Adrenal gland (tissue), 5 donors: ENCODE results near the gene MGST3.

Experiments used
- POLR2A ChIP-seq, 2 donors: fragments of 450-650 bp; IDR thresholded peaks; one replicate each; pipeline ENCODE4 v1.6.1; 2017; ENCODE audit warnings: antibody characterized with exemption in 2 of 2, mild to moderate bottlenecking in 2 of 2, moderate library complexity in 1 of 2
- TF ChIP-seq, protein P1 (sequence below), 6 experiments: fragments of 450-650 bp in 4 of 6; fragments of 200-600 bp in 2 of 6; sonication (generic) in 1 of 6; IDR thresholded peaks; 1 replicate in 5 of 6; 2 replicates in 1 of 6; pipeline versions ENCODE4 v1.5.1 to v1.8.0; 2016 to 2021; ENCODE audit warnings: antibody characterized with exemption in 6 of 6, mild to moderate bottlenecking in 2 of 6, moderate library complexity in 1 of 6
- donor health status: DM: no; HTN: no; CAD: no.

DNA sequence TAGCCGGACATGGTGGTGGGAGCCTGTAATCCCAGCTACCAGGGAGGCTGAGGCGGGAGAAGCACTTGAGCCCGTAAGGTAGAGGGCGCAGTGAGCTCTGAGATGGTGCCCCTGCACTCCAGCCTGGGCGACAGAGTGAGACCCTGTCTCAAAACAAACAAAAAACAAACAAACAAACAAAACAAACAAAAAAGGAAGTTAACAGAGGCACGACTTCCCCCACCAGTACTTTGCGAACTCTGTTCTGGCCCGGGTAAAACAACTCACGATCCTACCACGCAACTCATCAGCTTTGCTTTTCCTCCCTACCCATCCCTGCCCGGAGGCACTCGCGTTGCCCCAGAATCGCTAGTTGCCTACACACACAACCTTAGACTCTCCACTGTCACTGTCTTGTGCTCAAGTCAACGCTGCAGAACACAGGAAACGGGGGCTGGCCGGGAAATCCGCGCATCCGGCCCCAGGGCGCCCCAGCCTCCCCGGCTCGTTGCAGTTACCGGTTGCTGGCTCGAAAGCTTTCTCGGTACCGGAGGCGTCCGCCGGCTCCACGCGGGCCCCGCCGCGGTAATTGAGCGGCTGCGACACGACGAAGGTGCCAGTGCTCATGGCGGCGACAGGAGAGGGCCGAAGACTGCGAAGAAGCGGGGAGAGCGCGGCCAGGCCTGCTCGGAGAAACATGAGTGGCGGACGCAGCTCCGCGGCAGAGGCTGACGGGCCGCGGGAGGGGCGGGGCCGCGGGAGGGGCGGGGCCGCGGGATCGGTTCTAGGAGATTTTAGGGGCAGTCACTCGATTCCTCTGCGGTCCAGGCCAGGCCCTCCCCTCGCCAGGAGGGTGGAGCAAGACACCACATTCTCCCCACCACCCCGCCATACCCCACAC, 67.1 kb downstream of the MGST3 start, which contains the start of gene ALDH9A1:
- TF ChIP-seq, protein P1, sequence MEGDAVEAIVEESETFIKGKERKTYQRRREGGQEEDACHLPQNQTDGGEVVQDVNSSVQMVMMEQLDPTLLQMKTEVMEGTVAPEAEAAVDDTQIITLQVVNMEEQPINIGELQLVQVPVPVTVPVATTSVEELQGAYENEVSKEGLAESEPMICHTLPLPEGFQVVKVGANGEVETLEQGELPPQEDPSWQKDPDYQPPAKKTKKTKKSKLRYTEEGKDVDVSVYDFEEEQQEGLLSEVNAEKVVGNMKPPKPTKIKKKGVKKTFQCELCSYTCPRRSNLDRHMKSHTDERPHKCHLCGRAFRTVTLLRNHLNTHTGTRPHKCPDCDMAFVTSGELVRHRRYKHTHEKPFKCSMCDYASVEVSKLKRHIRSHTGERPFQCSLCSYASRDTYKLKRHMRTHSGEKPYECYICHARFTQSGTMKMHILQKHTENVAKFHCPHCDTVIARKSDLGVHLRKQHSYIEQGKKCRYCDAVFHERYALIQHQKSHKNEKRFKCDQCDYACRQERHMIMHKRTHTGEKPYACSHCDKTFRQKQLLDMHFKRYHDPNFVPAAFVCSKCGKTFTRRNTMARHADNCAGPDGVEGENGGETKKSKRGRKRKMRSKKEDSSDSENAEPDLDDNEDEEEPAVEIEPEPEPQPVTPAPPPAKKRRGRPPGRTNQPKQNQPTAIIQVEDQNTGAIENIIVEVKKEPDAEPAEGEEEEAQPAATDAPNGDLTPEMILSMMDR (IDR thresholded peaks at IDR 0.05), result peak in 3 of 6 experiments; percentile 27 to 33 (median 31)
- peak; percentile 88 to 94 for TF ChIP-seq POLR2A (IDR thresholded peaks at IDR 0.05)
